ENCODE data around the gene RRAGC.

Gene RRAGC

DNA sequence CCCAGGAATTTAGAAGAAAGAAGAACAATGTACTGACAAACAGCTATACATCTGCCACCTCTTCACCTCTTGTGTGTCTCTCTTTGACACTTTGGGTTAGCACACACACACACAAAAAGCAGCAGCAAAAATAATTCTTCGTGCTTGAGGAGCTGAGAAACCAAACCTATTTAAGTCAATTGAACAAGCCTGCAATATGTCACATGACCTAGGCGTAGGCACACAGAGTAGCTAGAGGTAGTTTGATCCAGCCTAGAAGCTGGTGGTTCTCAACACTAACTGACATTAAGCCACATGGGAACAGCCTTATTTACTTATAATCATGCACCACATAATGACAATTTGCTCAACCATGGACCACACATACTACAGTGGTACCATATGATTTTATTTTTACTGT is 32.3 kb downstream of the RRAGC start:
- TF ChIP-seq, protein P1, sequence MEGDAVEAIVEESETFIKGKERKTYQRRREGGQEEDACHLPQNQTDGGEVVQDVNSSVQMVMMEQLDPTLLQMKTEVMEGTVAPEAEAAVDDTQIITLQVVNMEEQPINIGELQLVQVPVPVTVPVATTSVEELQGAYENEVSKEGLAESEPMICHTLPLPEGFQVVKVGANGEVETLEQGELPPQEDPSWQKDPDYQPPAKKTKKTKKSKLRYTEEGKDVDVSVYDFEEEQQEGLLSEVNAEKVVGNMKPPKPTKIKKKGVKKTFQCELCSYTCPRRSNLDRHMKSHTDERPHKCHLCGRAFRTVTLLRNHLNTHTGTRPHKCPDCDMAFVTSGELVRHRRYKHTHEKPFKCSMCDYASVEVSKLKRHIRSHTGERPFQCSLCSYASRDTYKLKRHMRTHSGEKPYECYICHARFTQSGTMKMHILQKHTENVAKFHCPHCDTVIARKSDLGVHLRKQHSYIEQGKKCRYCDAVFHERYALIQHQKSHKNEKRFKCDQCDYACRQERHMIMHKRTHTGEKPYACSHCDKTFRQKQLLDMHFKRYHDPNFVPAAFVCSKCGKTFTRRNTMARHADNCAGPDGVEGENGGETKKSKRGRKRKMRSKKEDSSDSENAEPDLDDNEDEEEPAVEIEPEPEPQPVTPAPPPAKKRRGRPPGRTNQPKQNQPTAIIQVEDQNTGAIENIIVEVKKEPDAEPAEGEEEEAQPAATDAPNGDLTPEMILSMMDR (IDR thresholded peaks at IDR 0.05; ENCODE audit: borderline replicate concordance, insufficient read depth, low read depth, low read length): no peak

DNA sequence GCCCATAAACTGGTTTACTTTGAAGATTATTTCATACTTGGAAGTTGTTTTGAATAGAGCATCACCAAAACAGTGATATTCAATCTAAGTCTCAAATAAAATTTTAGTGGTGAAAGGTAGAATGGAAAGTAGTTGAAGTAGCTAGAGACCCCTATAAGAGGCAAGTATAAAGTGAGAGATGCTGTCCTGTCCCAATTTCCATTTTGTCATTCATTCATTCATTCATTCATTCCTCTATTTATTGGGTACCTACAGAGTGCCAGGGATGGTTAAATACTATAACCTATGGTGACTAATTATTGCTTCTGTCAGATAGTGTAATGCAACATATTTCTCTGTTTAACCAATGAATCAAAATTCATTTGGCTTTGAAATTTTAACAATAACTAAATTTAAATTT is 32.7 kb downstream of the RRAGC start:
- H3K4me3 ChIP-seq (ENCODE audit: low read depth, low read length): no peak overlapping the region
- TF ChIP-seq, protein P1 (IDR thresholded peaks at IDR 0.05; ENCODE audit: borderline replicate concordance, insufficient read depth, low read depth, low read length): no peak

More for the DNA sequence above, 32.3 kb downstream of the RRAGC start:
- H3K4me3 ChIP-seq (ENCODE audit: low read depth, low read length): no peak overlapping the region

DNA sequence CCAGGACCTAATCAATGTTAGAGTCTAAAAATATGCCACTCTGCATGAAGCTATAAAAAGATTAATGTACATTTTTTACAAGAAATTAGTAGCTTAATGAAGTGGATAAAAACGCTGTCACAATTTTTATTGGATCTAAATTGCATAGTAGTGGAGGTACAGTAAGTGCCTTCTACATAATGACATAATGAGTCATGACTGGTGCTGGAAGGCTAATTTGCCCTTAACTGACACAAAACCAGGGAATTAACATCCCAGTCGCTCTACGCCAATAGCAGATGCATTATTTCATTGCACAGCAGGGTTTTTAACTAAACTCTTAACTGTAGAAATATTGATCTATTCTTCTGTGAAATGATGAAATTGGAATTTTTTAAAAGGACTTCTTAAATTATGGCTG is 33.3 kb downstream of the RRAGC start:
- TF ChIP-seq, protein P1 (IDR thresholded peaks at IDR 0.05; ENCODE audit: borderline replicate concordance, insufficient read depth, low read depth, low read length): no peak
- no peak overlapping the region for H3K4me3 ChIP-seq (ENCODE audit: low read depth, low read length)

DNA sequence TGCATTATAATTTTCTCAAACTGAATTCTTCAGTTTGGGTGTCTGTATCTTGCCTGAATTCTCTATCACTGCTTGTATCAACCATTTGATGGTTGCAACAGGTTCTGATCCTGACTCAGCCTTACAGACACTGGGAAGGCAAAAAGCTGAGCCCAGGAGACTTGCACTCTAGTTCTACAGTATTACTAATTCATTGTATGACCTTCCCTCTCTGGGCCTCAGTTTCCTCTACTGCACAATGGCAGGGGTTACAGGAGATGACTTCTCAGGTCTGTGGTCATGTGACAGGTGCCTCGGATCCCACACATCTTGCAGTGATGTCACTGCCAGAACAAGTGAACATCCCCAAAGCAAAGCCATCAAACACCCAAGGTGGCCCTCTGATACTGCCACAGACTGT is 38.7 kb downstream of the RRAGC start:
- TF ChIP-seq, protein P1 (IDR thresholded peaks at IDR 0.05; ENCODE audit: borderline replicate concordance, insufficient read depth, low read depth, low read length): no peak

DNA sequence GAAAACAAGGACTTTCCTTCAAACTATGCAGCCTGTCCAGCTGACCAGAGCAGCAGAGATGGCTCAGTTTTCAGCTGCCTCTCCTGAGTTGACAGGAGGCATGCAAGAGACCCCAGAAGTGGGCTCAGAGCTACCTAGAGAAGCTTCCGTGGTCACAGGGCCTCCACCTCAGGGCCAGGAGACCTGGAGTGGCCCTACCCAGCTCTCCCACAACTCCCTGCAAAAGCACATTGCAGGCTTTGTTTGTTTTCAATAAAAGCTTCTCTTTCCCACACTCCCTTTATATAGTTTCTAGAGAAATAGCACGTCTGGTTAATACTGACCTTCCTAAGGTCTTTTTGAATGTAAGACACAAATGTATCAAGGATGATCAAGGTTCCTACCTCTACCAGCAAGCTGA is 40.1 kb downstream of the RRAGC start:
- TF ChIP-seq, protein P1 (IDR thresholded peaks at IDR 0.05; ENCODE audit: borderline replicate concordance, insufficient read depth, low read depth, low read length): no peak
- no peak overlapping the region for H3K4me3 ChIP-seq (ENCODE audit: low read depth, low read length)

More for the DNA sequence above, 38.7 kb downstream of the RRAGC start:
- no peak overlapping the region for H3K4me3 ChIP-seq (ENCODE audit: low read depth, low read length)

DNA sequence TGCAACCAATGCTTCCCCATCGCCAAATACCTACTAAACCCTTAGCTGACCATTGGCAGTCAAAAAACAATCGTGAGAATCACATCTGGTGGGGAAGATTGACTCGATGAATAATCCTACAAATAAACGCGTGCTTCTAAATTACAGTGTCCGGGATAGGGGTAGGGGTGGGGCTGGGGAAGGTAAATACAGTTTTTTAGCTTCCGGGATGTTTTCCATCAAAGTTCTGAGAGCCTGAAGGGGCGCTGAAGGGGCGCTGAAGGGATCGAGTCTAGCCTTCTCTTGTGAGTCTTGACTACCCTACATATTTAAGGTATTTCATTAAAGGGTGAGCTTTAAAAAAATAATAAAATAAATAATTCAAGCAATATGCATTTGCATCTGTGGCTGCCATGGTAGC is 40.5 kb downstream of the RRAGC start:
- no peak overlapping the region for H3K4me3 ChIP-seq (ENCODE audit: low read depth, low read length)
- TF ChIP-seq, protein P1 (IDR thresholded peaks at IDR 0.05; ENCODE audit: borderline replicate concordance, insufficient read depth, low read depth, low read length): no peak

DNA sequence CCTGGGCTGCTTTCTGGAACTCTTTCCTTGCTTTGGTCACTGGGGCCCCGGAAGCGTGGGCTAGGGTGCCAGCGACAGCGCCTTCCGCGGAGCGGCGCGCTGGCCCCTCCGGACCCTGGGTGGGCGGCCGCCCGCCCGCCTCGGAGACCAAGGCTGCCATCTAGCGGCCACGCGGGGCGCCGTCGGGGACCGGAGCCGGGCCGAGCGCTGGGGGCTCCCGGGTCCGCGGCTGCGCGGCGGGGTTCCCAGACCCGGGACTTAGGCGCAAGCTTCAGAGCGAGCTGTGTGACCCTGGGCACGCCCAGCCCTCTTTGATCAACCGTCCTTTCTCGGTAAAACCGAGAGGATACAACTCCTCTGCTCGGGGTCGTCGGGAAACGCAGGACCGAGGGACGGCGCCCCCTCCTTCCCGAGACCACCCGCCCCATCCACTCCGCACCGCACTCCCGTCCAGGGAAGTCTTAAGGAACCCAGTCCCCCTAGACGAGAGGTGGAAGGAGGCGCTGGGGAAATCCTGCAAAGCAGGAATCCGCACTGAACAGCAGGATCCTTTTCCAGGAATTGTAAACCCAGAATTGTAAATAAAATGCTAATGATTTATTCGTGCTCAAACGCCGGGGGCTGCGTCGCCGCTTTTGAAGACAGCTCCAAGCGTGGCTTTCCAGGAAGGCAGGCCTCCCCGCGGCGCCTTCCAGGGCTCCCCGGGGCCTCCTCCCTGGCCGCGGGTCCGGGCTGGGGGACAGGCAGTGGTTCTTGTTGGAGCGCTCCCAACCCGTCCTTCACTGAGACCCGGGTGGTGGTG is 41.2 kb downstream of the RRAGC start:
- H3K4me3 ChIP-seq (ENCODE audit: low read depth, low read length): no peak overlapping the region

More for the DNA sequence above, 41.2 kb downstream of the RRAGC start:
- TF ChIP-seq, protein P1 (IDR thresholded peaks at IDR 0.05; ENCODE audit: borderline replicate concordance, insufficient read depth, low read depth, low read length): peak; percentile 90
